Measurements from ENCODE around the gene LAYN. TPM values are rescaled to one million over a fixed set of nuclear protein-coding genes. Genes with fewer than 3 reads are reported as not detected.

LAYN gene
- total and polyA plus RNA-seq, 2 of the 13 experiments (the other 11 are each of a cell fraction or from before 2014, with no cell fraction given) = 0.17 TPM; not detected in 1

DNA sequence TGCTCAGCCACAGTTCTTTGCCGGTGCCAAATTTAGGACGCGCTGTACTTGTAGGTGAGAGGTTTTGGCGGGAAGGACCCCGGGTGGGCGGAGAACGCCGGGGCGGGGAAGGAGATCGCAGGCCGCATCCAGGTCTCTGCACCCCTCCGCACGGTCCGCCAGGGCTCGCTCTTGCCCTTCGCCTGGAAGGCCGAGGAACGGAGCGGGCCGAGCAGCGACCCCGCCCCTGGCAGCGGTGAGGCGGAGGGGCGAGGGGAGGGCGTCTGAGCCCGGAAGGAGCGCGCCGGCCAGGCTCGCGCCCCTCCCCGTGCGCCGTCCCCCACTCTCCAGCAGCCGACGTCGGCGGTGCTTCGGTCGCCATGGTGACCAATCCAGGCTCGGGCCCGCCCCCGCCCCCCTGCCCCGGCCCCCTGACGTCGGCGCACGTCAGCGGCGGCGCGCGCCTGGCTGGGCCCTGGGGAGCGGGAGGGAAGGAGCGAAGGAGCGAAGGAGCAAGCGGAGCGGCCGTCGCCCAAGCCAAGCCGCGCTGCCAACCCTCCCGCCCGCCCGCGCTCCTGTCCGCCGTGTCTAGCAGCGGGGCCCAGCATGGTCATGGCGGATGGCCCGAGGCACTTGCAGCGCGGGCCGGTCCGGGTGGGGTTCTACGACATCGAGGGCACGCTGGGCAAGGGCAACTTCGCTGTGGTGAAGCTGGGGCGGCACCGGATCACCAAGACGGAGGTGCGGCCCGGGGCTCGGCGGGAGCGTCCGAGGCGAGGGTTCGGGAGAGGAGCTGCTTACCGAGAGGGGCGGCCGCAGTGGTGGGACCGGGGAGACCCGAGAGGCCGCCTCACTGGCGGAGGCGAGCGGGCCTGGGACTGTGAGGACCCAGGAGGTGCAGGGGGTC is 61.7 kb downstream of the LAYN start, which contains the start of gene SIK2 (continued):
- TF ChIP-seq, protein P1, sequence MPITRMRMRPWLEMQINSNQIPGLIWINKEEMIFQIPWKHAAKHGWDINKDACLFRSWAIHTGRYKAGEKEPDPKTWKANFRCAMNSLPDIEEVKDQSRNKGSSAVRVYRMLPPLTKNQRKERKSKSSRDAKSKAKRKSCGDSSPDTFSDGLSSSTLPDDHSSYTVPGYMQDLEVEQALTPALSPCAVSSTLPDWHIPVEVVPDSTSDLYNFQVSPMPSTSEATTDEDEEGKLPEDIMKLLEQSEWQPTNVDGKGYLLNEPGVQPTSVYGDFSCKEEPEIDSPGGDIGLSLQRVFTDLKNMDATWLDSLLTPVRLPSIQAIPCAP (CRISPR knock-in tag; IDR thresholded peaks at IDR 0.05; ENCODE audit: low read depth) = no peak
- TF ChIP-seq NAIF1 (CRISPR knock-in tag; IDR thresholded peaks at IDR 0.05; ENCODE audit: borderline replicate concordance) = peak; percentile 69; the same call in 1 of the 2 replicates
- peak; percentile 27; the same call in 1 of the 2 replicates for TF ChIP-seq RARA (CRISPR knock-in tag; IDR thresholded peaks at IDR 0.05)
- no peak for TF ChIP-seq ZSCAN30 (CRISPR knock-in tag; IDR thresholded peaks at IDR 0.05)
- TF ChIP-seq SRSF4 (IDR thresholded peaks at IDR 0.05; ENCODE audit: low read depth, low read length, poor library complexity, severe bottlenecking) = no peak
- TF ChIP-seq ZZZ3 (CRISPR knock-in tag; IDR thresholded peaks at IDR 0.05; ENCODE audit: borderline replicate concordance) = no peak
- no peak for TF ChIP-seq ZNF737 (CRISPR knock-in tag; IDR thresholded peaks at IDR 0.05; ENCODE audit: borderline replicate concordance)
- no peak for TF ChIP-seq ZSCAN12 (CRISPR knock-in tag; IDR thresholded peaks at IDR 0.05)
- no peak for TF ChIP-seq ZFP62 (CRISPR knock-in tag; IDR thresholded peaks at IDR 0.05)
- TF ChIP-seq, protein P2, sequence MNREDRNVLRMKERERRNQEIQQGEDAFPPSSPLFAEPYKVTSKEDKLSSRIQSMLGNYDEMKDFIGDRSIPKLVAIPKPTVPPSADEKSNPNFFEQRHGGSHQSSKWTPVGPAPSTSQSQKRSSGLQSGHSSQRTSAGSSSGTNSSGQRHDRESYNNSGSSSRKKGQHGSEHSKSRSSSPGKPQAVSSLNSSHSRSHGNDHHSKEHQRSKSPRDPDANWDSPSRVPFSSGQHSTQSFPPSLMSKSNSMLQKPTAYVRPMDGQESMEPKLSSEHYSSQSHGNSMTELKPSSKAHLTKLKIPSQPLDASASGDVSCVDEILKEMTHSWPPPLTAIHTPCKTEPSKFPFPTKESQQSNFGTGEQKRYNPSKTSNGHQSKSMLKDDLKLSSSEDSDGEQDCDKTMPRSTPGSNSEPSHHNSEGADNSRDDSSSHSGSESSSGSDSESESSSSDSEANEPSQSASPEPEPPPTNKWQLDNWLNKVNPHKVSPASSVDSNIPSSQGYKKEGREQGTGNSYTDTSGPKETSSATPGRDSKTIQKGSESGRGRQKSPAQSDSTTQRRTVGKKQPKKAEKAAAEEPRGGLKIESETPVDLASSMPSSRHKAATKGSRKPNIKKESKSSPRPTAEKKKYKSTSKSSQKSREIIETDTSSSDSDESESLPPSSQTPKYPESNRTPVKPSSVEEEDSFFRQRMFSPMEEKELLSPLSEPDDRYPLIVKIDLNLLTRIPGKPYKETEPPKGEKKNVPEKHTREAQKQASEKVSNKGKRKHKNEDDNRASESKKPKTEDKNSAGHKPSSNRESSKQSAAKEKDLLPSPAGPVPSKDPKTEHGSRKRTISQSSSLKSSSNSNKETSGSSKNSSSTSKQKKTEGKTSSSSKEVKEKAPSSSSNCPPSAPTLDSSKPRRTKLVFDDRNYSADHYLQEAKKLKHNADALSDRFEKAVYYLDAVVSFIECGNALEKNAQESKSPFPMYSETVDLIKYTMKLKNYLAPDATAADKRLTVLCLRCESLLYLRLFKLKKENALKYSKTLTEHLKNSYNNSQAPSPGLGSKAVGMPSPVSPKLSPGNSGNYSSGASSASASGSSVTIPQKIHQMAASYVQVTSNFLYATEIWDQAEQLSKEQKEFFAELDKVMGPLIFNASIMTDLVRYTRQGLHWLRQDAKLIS (CRISPR knock-in tag; IDR thresholded peaks at IDR 0.05) = no peak
- TF ChIP-seq ZNF44 (CRISPR knock-in tag; IDR thresholded peaks at IDR 0.05) = no peak
- no peak for TF ChIP-seq TRIM24 (CRISPR knock-in tag; IDR thresholded peaks at IDR 0.05)
- TF ChIP-seq RBM22 (optimal IDR thresholded peaks at IDR 0.05; ENCODE audit: low read length) = no peak
- TF ChIP-seq, protein P3, sequence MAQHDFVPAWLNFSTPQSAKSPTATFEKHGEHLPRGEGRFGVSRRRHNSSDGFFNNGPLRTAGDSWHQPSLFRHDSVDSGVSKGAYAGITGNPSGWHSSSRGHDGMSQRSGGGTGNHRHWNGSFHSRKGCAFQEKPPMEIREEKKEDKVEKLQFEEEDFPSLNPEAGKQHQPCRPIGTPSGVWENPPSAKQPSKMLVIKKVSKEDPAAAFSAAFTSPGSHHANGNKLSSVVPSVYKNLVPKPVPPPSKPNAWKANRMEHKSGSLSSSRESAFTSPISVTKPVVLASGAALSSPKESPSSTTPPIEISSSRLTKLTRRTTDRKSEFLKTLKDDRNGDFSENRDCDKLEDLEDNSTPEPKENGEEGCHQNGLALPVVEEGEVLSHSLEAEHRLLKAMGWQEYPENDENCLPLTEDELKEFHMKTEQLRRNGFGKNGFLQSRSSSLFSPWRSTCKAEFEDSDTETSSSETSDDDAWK (CRISPR knock-in tag; IDR thresholded peaks at IDR 0.05) = no peak
- TF ChIP-seq NFE2L2 (IDR thresholded peaks at IDR 0.05; ENCODE audit: low read length) = no peak
- TF ChIP-seq ZNF563 (CRISPR knock-in tag; IDR thresholded peaks at IDR 0.05) = no peak; the same call in 1 of the 2 replicates
- no peak for TF ChIP-seq TBX3 (IDR thresholded peaks at IDR 0.05; ENCODE audit: borderline replicate concordance)
- peak; percentile 73 to 92; a peak in 2 of 4 replicates for TF ChIP-seq KLF16 (CRISPR knock-in tag; IDR thresholded peaks at IDR 0.05)
- TF ChIP-seq JARID2 (CRISPR knock-in tag; IDR thresholded peaks at IDR 0.05; ENCODE audit: insufficient replicate concordance) = no peak
- TF ChIP-seq ZNF292 (CRISPR knock-in tag; IDR thresholded peaks at IDR 0.05; ENCODE audit: borderline replicate concordance, low read depth) = no peak
- TF ChIP-seq ZFP1 (CRISPR knock-in tag; IDR thresholded peaks at IDR 0.05) = no peak
- TF ChIP-seq GATAD2A (CRISPR knock-in tag; IDR thresholded peaks at IDR 0.05) = peak; percentile 69
- TF ChIP-seq RFX1 (IDR thresholded peaks at IDR 0.05) = peak; percentile 58
- no peak for TF ChIP-seq ZNF557 (CRISPR knock-in tag; IDR thresholded peaks at IDR 0.05)
- TF ChIP-seq MYC (CRISPR knock-in tag; IDR thresholded peaks at IDR 0.05; ENCODE audit: borderline replicate concordance) = peak; percentile 77; the same call in 1 of the 2 replicates
